ENCODE data around the gene CAMTA1. TPM values are rescaled to one million over a fixed set of nuclear protein-coding genes. Genes with fewer than 3 reads are reported as not detected.

Gene CAMTA1
- total and polyA plus RNA-seq, 8 donors, result 42.8 to 213 (median 118) TPM

DNA sequence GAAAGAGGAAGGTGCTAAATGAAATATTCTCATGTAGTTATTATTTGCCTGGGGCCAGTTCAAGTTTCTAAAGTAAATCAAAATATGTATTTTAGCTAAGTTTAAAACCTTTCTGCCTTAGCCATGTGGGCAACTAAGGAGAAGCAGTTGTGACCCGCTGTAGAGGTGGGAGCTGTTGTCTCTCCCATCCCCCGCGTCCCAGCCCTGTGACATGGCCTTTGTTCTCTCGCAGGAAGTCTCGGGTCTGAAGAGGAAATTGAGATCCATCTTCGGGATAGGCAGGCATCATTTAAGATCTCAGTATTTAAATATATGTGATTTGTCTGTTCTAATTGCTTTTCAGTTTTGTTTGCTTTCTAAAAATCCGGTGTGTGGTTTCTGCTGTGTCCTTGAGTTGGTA is 121.5 kb downstream of the CAMTA1 start:
- TF ChIP-seq POLR2AphosphoS5 (IDR thresholded peaks at IDR 0.05), result no peak
- DNase-seq, result no peak

DNA sequence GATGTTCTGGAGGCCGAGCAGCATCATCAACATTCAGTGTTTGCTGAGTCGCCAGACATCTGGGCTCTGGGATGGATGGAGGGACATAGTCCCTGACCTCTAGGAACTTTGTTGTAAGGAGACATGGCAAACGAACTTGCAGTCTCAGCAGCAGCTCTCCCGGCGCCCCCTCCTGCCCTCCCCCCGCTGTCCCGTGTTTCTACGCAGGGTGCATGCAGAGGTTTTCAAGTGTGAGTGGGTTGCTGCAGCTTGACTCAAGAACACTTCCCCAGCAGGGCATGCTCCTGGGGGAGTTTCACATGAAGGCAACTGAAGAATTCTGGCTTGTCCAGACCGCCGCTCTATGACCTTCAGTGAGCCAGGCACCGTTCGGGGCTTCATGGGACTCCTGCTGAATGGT is 121.9 kb downstream of the CAMTA1 start:
- H3K4me1 ChIP-seq, result peaks cover 0 to 3% (median 0%) of the 10 kb centered on the region in 4 donors
- H3K4me3 ChIP-seq, result no peak overlapping the region
- 49 to 72% (median 65%) methylated on average over 6 to 12 of the region's 12 CpGs for WGBS, 5 donors
- H3K9me3 ChIP-seq, result no peaks in the 10 kb centered on the region
- DNase-seq, result no peak
- H3K27me3 ChIP-seq, result peaks cover 0 to 15% (median 7%) of the 10 kb centered on the region in 3 donors
- H3K36me3 ChIP-seq, result no peaks in the 10 kb centered on the region
- TF ChIP-seq EP300 (IDR thresholded peaks at IDR 0.05) (no peak), POLR2A (IDR thresholded peaks at IDR 0.05) (no peak), CTCF (IDR thresholded peaks at IDR 0.05) (no peak), POLR2AphosphoS5 (IDR thresholded peaks at IDR 0.05) (no peak)
- intact Hi-C loops (cut with DNase I; ENCODE audit: low total_unique reads), result no loop called here
- H3K27ac ChIP-seq, result no peak overlapping the region

More for the DNA sequence above, 121.5 kb downstream of the CAMTA1 start:
- no peak overlapping the region for H3K4me3 ChIP-seq
- H3K4me1 ChIP-seq, result peaks cover 0 to 3% (median 0%) of the 10 kb centered on the region in 4 donors
- no peaks in the 10 kb centered on the region for H3K9me3 ChIP-seq
- peaks cover 0 to 14% (median 7%) of the 10 kb centered on the region in 3 donors for H3K27me3 ChIP-seq
- 26 to 38% (median 28%) methylated on average over 7 of the region's 7 CpGs for WGBS, 5 donors
- intact Hi-C loops (cut with DNase I; ENCODE audit: low total_unique reads), result no loop called here
- H3K27ac ChIP-seq, result no peak overlapping the region
- no peaks in the 10 kb centered on the region for H3K36me3 ChIP-seq

GRCh38 chr1:6907676-6908434 is 122.6 kb downstream of the CAMTA1 start:
- Histone ChIP-seq H3K27me3 (peaks cover 0 to 21% (median 7%) of the 10 kb centered on the region in 3 donors), H3K4me1 (peaks cover 0 to 3% (median 0%) of the 10 kb centered on the region in 4 donors), H3K36me3 (no peaks in the 10 kb centered on the region), H3K9me3 (no peaks in the 10 kb centered on the region), H3K27ac (no peak overlapping the region), H3K4me3 (no peak overlapping the region)
- TF ChIP-seq POLR2AphosphoS5 (IDR thresholded peaks at IDR 0.05) (no peak), EP300 (IDR thresholded peaks at IDR 0.05) (no peak), CTCF (IDR thresholded peaks at IDR 0.05) (no peak), POLR2A (IDR thresholded peaks at IDR 0.05) (no peak)
- intact Hi-C loops (cut with DNase I; ENCODE audit: low total_unique reads), result no loop called here
- WGBS, 5 donors, result 82 to 87% (median 85%) methylated on average over 16 to 21 of the region's 21 CpGs
- DNase-seq, result no peak

- Histone ChIP-seq H3K9me3 (peaks cover 0 to 7% (median 3%) of the 10 kb centered on the region in 4 donors), H3K4me1 (peaks cover 0 to 3% (median 0%) of the 10 kb centered on the region in 4 donors), H3K4me3 (no peak overlapping the region), H3K36me3 (no peaks in the 10 kb centered on the region), H3K27ac (no peak overlapping the region), H3K27me3 (peaks cover 0 to 31% (median 7%) of the 10 kb centered on the region in 3 donors)
- no peak for DNase-seq
- 87 to 95% (median 90%) methylated on average over 5 of the region's 5 CpGs for WGBS, 5 donors
- intact Hi-C loops (cut with DNase I; ENCODE audit: low total_unique reads), result no loop called here
- TF ChIP-seq EP300 (IDR thresholded peaks at IDR 0.05), result no peak
- no peak for TF ChIP-seq POLR2A (IDR thresholded peaks at IDR 0.05)
- TF ChIP-seq CTCF (IDR thresholded peaks at IDR 0.05), result no peak
- no peak for TF ChIP-seq POLR2AphosphoS5 (IDR thresholded peaks at IDR 0.05)
Observed at GRCh38 chr1:6909401-6909800, 124.1 kb downstream of the CAMTA1 start.

DNA sequence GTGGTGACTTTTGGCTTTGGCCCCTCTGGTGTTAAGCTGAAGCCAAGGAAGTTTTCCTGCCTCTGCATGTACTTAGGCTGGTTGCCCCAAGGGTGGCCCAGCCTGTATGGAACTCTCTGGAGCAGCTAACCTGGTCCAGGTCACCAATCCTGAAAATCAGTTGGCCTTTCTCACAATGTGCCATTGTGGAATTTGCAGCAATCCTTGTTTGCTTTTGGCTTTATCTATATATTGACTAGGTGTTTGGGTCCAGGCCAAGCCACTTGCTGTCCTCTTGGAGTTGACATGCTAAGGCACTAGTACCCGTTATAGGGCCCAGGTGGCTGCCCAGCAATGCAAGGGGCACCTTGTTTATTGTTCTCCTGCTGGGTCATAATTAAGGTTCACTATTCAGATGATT is 124.6 kb downstream of the CAMTA1 start:
- peaks cover 0 to 7% (median 3%) of the 10 kb centered on the region in 4 donors for H3K9me3 ChIP-seq
- WGBS, 5 donors, result 30 to 48% (median 36%) methylated on average over 1 of the region's 1 CpG
- DNase-seq, result no peak
- H3K36me3 ChIP-seq, result no peaks in the 10 kb centered on the region
- peaks cover 0 to 35% (median 7%) of the 10 kb centered on the region in 3 donors for H3K27me3 ChIP-seq
- no peak overlapping the region for H3K4me3 ChIP-seq
- H3K4me1 ChIP-seq, result peaks cover 0 to 3% (median 0%) of the 10 kb centered on the region in 4 donors
- no peak overlapping the region for H3K27ac ChIP-seq
- no peak for TF ChIP-seq CTCF (IDR thresholded peaks at IDR 0.05)
- no peak for TF ChIP-seq EP300 (IDR thresholded peaks at IDR 0.05)
- TF ChIP-seq POLR2A (IDR thresholded peaks at IDR 0.05), result no peak
- intact Hi-C loops (cut with DNase I; ENCODE audit: low total_unique reads), result no loop called here

Measured in stomach (tissue), 9 donors.